Measurements from ENCODE around the gene STIMATE. TPM values are rescaled to one million over a fixed set of nuclear protein-coding genes. Genes with fewer than 3 reads are reported as not detected.

STIMATE gene
- polyA plus RNA-seq, 1 donor, result 5.9 TPM

DNA sequence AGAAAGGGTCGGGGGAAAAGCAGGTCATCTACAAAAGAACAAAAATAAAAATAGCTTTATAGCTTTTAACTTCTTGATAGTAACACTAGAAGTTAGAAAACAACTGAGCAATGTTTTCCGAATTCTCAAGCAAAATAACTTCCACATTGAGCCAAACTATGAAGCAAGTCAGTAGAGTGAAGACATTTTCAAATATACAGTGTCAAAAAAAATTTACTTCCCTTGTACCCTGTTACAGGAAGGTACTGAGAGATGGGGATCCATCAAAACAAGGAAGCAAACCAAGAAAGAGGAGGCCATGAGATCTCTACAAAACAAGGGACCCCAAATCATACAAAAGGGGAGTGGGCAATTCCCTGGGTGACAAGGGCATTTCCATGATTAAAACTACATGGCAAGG is 26.6 kb upstream of the STIMATE start:
- H3K27me3 ChIP-seq (ENCODE audit: control insufficient read depth, insufficient read depth, low read length), result no peaks in the 10 kb centered on the region
- H3K4me3 ChIP-seq (ENCODE audit: low read length), result no peak overlapping the region
- 100% methylated on average over 1 of the region's 2 CpGs for WGBS (ENCODE audit: insufficient coverage, low lambda C conversion rate)
- H3K36me3 ChIP-seq (ENCODE audit: control insufficient read depth, insufficient read depth, low read length), result peaks cover 61% of the 10 kb centered on the region
- no peaks in the 10 kb centered on the region for H3K9me3 ChIP-seq (ENCODE audit: control insufficient read depth, low read depth, low read length)
- H3K27ac ChIP-seq (ENCODE audit: low read length), result no peak overlapping the region
- no peaks in the 10 kb centered on the region for H3K4me1 ChIP-seq (ENCODE audit: control insufficient read depth, insufficient read depth, low read length)
- no peak for DNase-seq

DNA sequence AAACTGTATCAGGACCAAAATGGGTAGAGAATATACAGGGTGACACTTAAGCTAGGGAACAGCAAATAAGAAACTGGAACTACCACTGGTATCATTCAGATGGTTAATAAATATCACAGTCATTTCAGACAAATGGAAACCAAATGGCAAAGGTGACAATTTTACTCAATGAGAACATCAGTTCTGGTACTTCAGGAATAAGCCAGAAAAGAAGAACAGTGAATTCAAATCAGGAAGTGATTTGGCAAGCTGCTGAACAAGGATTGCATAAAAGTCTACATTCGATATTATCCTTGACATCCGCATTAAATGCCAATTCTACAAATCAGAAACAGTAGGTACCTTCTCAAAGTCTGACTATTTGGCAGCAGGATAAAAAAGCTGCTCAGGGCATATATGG is 23.5 kb upstream of the STIMATE start:
- WGBS (ENCODE audit: insufficient coverage, low lambda C conversion rate), result 100% methylated on average over 2 of the region's 2 CpGs
- Histone ChIP-seq H3K4me1 (ENCODE audit: control insufficient read depth, insufficient read depth, low read length) (no peaks in the 10 kb centered on the region), H3K9me3 (ENCODE audit: control insufficient read depth, low read depth, low read length) (no peaks in the 10 kb centered on the region), H3K27ac (ENCODE audit: low read length) (no peak overlapping the region), H3K36me3 (ENCODE audit: control insufficient read depth, insufficient read depth, low read length) (peaks cover 53% of the 10 kb centered on the region), H3K4me3 (ENCODE audit: low read length) (no peak overlapping the region), H3K27me3 (ENCODE audit: control insufficient read depth, insufficient read depth, low read length) (no peaks in the 10 kb centered on the region)
- no peak for DNase-seq

DNA sequence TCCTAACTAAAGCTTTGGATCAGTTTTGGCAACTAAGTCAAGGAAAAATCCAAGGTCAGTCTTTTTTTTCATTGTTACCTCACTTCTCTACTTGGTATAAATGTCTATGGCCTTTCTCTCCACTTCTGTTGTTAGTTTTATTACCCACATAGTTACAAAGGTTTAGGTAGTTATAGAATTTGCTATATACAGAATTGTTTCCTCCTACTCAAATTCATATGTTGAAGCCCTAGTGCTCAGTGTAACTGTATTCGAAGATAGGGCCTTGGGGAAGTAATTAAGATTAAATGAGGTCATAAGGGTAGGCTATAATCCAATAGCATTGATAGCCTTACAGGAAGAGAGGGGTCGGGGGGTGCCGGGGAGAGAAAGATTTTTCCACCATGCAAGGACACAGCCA is 19.7 kb upstream of the STIMATE start:
- Histone ChIP-seq H3K4me1 (ENCODE audit: control insufficient read depth, insufficient read depth, low read length) (no peaks in the 10 kb centered on the region), H3K27me3 (ENCODE audit: control insufficient read depth, insufficient read depth, low read length) (no peaks in the 10 kb centered on the region), H3K36me3 (ENCODE audit: control insufficient read depth, insufficient read depth, low read length) (peaks cover 62% of the 10 kb centered on the region), H3K9me3 (ENCODE audit: control insufficient read depth, low read depth, low read length) (no peaks in the 10 kb centered on the region), H3K4me3 (ENCODE audit: low read length) (no peak overlapping the region), H3K27ac (ENCODE audit: low read length) (no peak overlapping the region)
- no CpG with 5 or more reads among the region's 3 CpGs for WGBS (ENCODE audit: insufficient coverage, low lambda C conversion rate)
- no peak for DNase-seq

DNA sequence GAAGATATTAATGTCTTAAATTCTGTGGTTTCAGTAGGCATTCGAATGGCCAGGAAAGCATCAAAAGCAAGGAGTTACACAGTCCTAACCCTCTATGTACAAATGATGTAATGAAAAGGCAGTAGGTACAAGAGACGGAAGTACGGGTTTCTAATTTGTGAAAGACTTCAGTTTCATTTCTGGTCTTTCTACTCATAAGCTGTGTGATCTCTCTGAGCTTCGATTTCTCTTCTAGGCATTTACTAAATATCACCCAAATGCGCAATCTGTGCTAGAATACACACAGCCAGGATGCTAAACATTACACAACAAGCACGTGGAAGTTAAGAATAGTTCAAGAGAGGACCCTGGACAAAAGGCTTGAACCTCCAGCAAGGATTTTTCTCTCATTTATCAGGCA is 17.9 kb upstream of the STIMATE start:
- Histone ChIP-seq H3K9me3 (ENCODE audit: control insufficient read depth, low read depth, low read length) (no peaks in the 10 kb centered on the region), H3K27ac (ENCODE audit: low read length) (no peak overlapping the region), H3K4me3 (ENCODE audit: low read length) (no peak overlapping the region), H3K27me3 (ENCODE audit: control insufficient read depth, insufficient read depth, low read length) (no peaks in the 10 kb centered on the region), H3K4me1 (ENCODE audit: control insufficient read depth, insufficient read depth, low read length) (no peaks in the 10 kb centered on the region), H3K36me3 (ENCODE audit: control insufficient read depth, insufficient read depth, low read length) (peaks cover 59% of the 10 kb centered on the region)
- no peak for DNase-seq
- 90% methylated on average over 2 of the region's 6 CpGs for WGBS (ENCODE audit: insufficient coverage, low lambda C conversion rate)

DNA sequence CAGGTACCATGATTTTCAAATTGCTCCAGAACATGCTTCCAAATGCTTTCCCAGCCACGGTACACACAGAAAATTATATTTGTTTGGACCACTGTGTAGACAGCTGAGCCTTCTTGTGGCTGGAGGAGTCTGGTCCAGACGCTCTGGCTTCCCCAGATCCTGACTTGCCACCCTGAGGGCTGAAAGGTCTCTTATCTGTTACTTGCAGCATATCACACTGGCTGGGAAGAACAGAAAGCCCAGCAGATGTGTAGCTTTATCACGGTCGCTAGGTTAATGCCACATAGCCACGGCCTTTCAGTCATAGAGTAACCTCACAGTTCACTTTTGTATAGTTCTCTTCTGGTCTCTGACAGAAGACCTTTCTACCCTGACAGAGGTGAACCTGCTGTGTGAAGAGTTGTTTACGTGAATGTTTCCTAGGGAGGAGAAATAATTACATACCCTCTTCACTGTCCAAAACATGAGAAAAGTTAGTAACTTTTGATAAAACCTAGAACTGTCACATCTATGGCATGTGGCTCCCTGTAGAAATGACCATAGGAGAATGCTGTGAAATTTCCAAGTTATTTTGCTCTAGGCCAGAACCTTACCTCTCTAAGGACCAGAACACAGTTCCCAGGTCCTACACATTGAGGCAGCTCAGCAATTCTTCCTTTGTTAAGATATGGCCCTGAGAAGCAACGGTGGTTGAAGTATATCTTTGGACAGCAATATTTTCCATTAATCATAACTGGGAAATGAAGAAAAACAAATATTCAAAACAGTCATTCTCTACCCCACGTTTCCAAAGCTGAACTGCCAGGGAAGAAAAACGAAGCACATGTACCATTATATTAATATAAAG is 15.8 kb upstream of the STIMATE start:
- Histone ChIP-seq H3K27me3 (ENCODE audit: control insufficient read depth, insufficient read depth, low read length) (no peaks in the 10 kb centered on the region), H3K27ac (ENCODE audit: low read length) (no peak overlapping the region), H3K4me1 (ENCODE audit: control insufficient read depth, insufficient read depth, low read length) (no peaks in the 10 kb centered on the region), H3K4me3 (ENCODE audit: low read length) (no peak overlapping the region), H3K36me3 (ENCODE audit: control insufficient read depth, insufficient read depth, low read length) (peaks cover 58% of the 10 kb centered on the region), H3K9me3 (ENCODE audit: control insufficient read depth, low read depth, low read length) (no peaks in the 10 kb centered on the region)
- 100% methylated on average over 3 of the region's 9 CpGs for WGBS (ENCODE audit: insufficient coverage, low lambda C conversion rate)
- no peak for DNase-seq

DNA sequence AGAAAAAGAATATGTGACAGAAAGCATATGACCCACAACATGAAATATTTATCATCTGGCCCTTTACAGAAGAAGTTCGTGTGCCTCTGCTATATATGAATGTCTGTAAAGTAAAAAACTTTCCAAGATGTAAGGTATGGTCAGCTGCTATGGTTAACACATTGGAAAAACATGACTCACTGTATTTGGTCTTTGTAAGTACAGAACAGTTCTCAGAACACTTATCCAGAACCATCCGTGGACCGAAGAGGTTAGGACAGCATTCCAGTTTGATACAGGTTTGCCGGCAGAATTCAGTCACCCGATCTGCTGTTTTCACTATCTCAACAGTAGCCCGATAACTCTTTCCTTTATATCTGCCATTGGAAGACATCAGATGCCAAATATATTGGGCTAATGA is 13.5 kb upstream of the STIMATE start:
- Histone ChIP-seq H3K27me3 (ENCODE audit: control insufficient read depth, insufficient read depth, low read length) (no peaks in the 10 kb centered on the region), H3K4me1 (ENCODE audit: control insufficient read depth, insufficient read depth, low read length) (no peaks in the 10 kb centered on the region), H3K9me3 (ENCODE audit: control insufficient read depth, low read depth, low read length) (no peaks in the 10 kb centered on the region), H3K27ac (ENCODE audit: low read length) (no peak overlapping the region), H3K4me3 (ENCODE audit: low read length) (no peak overlapping the region), H3K36me3 (ENCODE audit: control insufficient read depth, insufficient read depth, low read length) (peaks cover 56% of the 10 kb centered on the region)
- WGBS (ENCODE audit: insufficient coverage, low lambda C conversion rate), result no CpG with 5 or more reads among the region's 6 CpGs
- DNase-seq, result no peak

DNA sequence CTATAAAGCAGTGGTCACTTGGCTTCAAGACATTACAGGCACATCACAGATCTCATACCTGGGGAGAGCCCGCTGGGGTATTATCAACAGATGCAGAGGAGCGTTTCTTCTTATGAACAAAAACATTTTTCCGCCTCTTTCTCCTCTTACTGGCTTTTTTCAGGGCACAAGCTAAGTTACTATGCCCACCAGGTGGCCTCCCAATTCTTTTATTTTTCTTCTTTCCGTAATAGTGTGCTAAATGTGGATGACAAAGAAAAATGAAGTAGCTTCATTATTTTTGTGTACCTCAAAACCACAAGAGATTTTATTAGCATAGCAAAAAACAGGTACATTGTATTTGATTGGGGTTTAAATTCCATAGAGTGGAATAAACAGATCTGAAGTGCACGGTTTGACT is 10.1 kb upstream of the STIMATE start:
- no peak for DNase-seq
- 100% methylated on average over 2 of the region's 5 CpGs for WGBS (ENCODE audit: insufficient coverage, low lambda C conversion rate)
- Histone ChIP-seq H3K4me1 (ENCODE audit: control insufficient read depth, insufficient read depth, low read length) (no peaks in the 10 kb centered on the region), H3K27ac (ENCODE audit: low read length) (no peak overlapping the region), H3K36me3 (ENCODE audit: control insufficient read depth, insufficient read depth, low read length) (peaks cover 46% of the 10 kb centered on the region), H3K4me3 (ENCODE audit: low read length) (no peak overlapping the region), H3K9me3 (ENCODE audit: control insufficient read depth, low read depth, low read length) (no peaks in the 10 kb centered on the region), H3K27me3 (ENCODE audit: control insufficient read depth, insufficient read depth, low read length) (no peaks in the 10 kb centered on the region)

DNA sequence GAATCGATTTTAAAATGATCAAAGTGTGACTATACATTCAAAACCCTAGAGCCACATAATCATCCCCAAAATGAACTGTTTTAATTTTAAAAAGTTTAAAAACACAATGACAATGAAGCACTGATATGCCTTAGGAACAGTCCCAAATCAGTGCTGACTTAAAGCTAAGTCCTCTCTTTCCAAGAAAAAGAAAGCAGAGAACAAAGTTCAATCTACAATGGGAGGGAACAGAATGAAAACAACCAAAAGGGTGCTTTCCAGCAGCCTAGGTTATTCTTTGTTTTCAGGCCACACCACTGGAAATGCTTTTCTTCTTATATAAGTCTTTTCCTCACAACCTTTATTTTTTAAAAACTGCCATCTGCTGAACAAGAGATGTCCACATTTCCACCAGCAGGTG is 7.2 kb upstream of the STIMATE start:
- DNase-seq, result peak in 1 of 2 donors; percentile 23
- WGBS (ENCODE audit: insufficient coverage, low lambda C conversion rate), result 57% methylated on average over 1 of the region's 1 CpG

DNA sequence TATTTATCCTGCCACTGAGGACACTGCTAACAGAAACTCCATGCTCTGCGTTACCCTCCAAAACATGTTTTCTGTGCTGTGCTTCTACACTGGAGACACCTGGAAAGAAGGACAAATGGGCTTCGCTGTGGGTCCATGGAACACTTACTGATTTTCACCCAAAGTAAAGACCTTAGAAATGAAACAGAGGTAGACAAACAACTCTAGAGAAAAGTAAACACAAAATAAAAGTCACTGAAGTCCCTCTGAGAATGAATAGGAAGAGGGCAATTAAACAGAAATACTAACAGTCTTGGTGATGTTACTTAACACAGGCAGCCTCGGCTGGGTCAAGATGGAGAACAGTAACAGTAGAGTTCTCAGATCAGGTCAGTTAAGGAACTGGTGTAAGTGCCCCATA is 6.7 kb upstream of the STIMATE start:
- WGBS (ENCODE audit: insufficient coverage, low lambda C conversion rate), result no CpG with 5 or more reads among the region's 3 CpGs
- H3K27me3 ChIP-seq (ENCODE audit: control insufficient read depth, insufficient read depth, low read length), result no peaks in the 10 kb centered on the region
- H3K4me3 ChIP-seq (ENCODE audit: low read length), result no peak overlapping the region
- no peak overlapping the region for H3K27ac ChIP-seq (ENCODE audit: low read length)
- H3K9me3 ChIP-seq (ENCODE audit: control insufficient read depth, low read depth, low read length), result no peaks in the 10 kb centered on the region
- H3K36me3 ChIP-seq (ENCODE audit: control insufficient read depth, insufficient read depth, low read length), result peaks cover 26% of the 10 kb centered on the region
- DNase-seq, result no peak
- H3K4me1 ChIP-seq (ENCODE audit: control insufficient read depth, insufficient read depth, low read length), result no peaks in the 10 kb centered on the region

More for the DNA sequence above, 7.2 kb upstream of the STIMATE start:
- H3K27me3 ChIP-seq (ENCODE audit: control insufficient read depth, insufficient read depth, low read length), result no peaks in the 10 kb centered on the region
- H3K27ac ChIP-seq (ENCODE audit: low read length), result no peak overlapping the region
- H3K9me3 ChIP-seq (ENCODE audit: control insufficient read depth, low read depth, low read length), result no peaks in the 10 kb centered on the region
- peaks cover 29% of the 10 kb centered on the region for H3K36me3 ChIP-seq (ENCODE audit: control insufficient read depth, insufficient read depth, low read length)
- H3K4me3 ChIP-seq (ENCODE audit: low read length), result no peak overlapping the region
- no peaks in the 10 kb centered on the region for H3K4me1 ChIP-seq (ENCODE audit: control insufficient read depth, insufficient read depth, low read length)

DNA sequence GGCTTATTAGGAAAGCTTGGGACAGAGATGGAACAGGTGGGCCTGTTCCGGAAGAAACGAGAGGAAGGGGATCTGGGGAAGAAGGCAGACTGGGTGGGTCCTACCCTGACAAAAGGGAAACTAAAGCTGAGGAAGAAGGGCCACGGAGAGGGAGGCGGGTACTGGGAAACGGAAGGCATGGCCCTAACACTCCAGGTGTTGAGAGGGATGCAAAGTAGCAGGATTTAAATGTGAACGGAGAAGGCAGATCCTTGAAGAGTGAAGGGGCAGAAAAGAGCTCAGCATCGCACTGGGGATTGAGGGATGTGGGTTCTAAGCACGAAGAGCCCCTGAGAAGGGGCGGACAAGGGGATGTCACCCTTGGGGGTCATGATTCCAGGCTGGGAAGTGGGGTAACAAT is 735 bp downstream of the STIMATE start:
- Histone ChIP-seq H3K4me1 (ENCODE audit: control insufficient read depth, insufficient read depth, low read length) (peaks cover 14% of the 10 kb centered on the region), H3K27me3 (ENCODE audit: control insufficient read depth, insufficient read depth, low read length) (no peaks in the 10 kb centered on the region), H3K9me3 (ENCODE audit: control insufficient read depth, low read depth, low read length) (no peaks in the 10 kb centered on the region), H3K27ac (ENCODE audit: low read length) (no peak overlapping the region), H3K36me3 (ENCODE audit: control insufficient read depth, insufficient read depth, low read length) (no peaks in the 10 kb centered on the region), H3K4me3 (ENCODE audit: low read length) (peak overlapping the region; percentile 54)
- peak in 1 of 2 donors; percentile 19 for DNase-seq
- WGBS (ENCODE audit: insufficient coverage, low lambda C conversion rate), result 8% methylated on average over 4 of the region's 9 CpGs

DNA sequence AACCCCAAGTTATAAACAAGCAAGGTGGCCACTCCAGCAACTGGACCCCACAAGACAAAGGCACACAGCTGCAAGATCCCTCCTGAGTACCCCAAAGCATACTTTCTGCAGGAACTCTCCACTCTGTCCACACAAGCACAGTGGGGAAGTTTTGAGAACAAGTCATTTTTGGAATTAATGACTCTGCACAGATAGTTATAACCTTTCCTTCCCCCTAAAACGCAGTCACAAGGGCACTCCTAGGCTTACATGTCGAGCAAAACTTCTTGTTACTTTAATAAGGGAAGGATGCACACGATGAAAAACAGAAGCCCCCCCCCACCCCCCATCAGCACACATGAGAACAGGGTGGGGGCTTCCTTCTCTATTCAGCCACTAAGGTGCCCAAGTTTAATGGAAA is 1.2 kb downstream of the STIMATE start:
- no peaks in the 10 kb centered on the region for H3K36me3 ChIP-seq (ENCODE audit: control insufficient read depth, insufficient read depth, low read length)
- WGBS (ENCODE audit: insufficient coverage, low lambda C conversion rate), result no CpG with 5 or more reads among the region's 3 CpGs
- H3K4me1 ChIP-seq (ENCODE audit: control insufficient read depth, insufficient read depth, low read length), result peaks cover 17% of the 10 kb centered on the region
- DNase-seq, result no peak
- H3K9me3 ChIP-seq (ENCODE audit: control insufficient read depth, low read depth, low read length), result no peaks in the 10 kb centered on the region
- H3K4me3 ChIP-seq (ENCODE audit: low read length), result peak overlapping the region; percentile 54
- no peaks in the 10 kb centered on the region for H3K27me3 ChIP-seq (ENCODE audit: control insufficient read depth, insufficient read depth, low read length)
- no peak overlapping the region for H3K27ac ChIP-seq (ENCODE audit: low read length)
